CD4-positive, alpha-beta T cell treated with Interleukin-1 beta for 1 hour (primary cell): ENCODE results near the gene RBP2.

Source experiments
- DNase-seq, 2 donors: peaks; one replicate each; pipeline ENCODE4 v3.0.0-alpha.2; 2020 to 2022

The RBP2 gene

GRCh38 chr3:139476348-139476747 is at the start of gene RBP2:
Gene RBP2 (minus strand): TSS chr3:139476516. CDS start chr3:139476459, 57 bp downstream.
- DNase-seq, result no peak

- no peak for DNase-seq
Observed at GRCh38 chr3:139524841-139525636, 48.7 kb upstream of the RBP2 start.

- no peak for DNase-seq
Observed at GRCh38 chr3:139523718-139524117, 47.4 kb upstream of the RBP2 start.

- DNase-seq, result no peak
Observed at GRCh38 chr3:139523166-139523565, 46.9 kb upstream of the RBP2 start.

- DNase-seq, result no peak
Observed at GRCh38 chr3:139522421-139522820, 46.1 kb upstream of the RBP2 start.

GRCh38 chr3:139521816-139522215 is 45.5 kb upstream of the RBP2 start:
- no peak for DNase-seq

GRCh38 chr3:139521144-139521543 is 44.8 kb upstream of the RBP2 start:
- no peak for DNase-seq

- no peak for DNase-seq
Observed at GRCh38 chr3:139519998-139520737, 43.9 kb upstream of the RBP2 start.

GRCh38 chr3:139518926-139519842 is 42.9 kb upstream of the RBP2 start:
- no peak for DNase-seq

GRCh38 chr3:139518306-139518705 is 42.0 kb upstream of the RBP2 start:
- no peak for DNase-seq

GRCh38 chr3:139517321-139518065 is 41.2 kb upstream of the RBP2 start:
- no peak for DNase-seq

GRCh38 chr3:139514741-139515140 is 38.4 kb upstream of the RBP2 start:
- no peak for DNase-seq

- no peak for DNase-seq
Observed at GRCh38 chr3:139509631-139510030, 33.3 kb upstream of the RBP2 start.

- no peak for DNase-seq
Observed at GRCh38 chr3:139506766-139507165, 30.4 kb upstream of the RBP2 start.

- no peak for DNase-seq
Observed at GRCh38 chr3:139505829-139506386, 29.6 kb upstream of the RBP2 start.

- DNase-seq, result no peak
Observed at GRCh38 chr3:139499536-139499935, 23.2 kb upstream of the RBP2 start.

- DNase-seq, result no peak
Observed at GRCh38 chr3:139493826-139494385, 17.6 kb upstream of the RBP2 start.

- no peak for DNase-seq
Observed at GRCh38 chr3:139491966-139492365, 15.7 kb upstream of the RBP2 start.

- DNase-seq, result no peak
Observed at GRCh38 chr3:139491027-139491700, 14.8 kb upstream of the RBP2 start.

GRCh38 chr3:139482206-139482605 is 5.9 kb upstream of the RBP2 start:
- no peak for DNase-seq

- no peak for DNase-seq
Observed at GRCh38 chr3:139481116-139481515, 4.8 kb upstream of the RBP2 start.
